SK-N-SH treated with all-trans-retinoic acid at 6 μM for 48 hours (cell line): Measurements from ENCODE around the gene FRAS1.

Experiments used
- ATAC-seq: fragments of 200-7000 bp; cut with Tn5 transposase; 3 replicates; pipeline ENCODE4 v1.9.1; 2020; ENCODE audit warnings: mild to moderate bottlenecking, moderate library complexity
- BACH2 ChIP-seq: fragments of 250-450 bp; sonication (Bioruptor Pico); IDR thresholded peaks from 2 replicates; pipeline ENCODE4 v1.9.0; 2021; ENCODE audit warnings: mild to moderate bottlenecking, borderline replicate concordance
- CREB5 ChIP-seq: fragments of 250-450 bp; sonication (Bioruptor Pico); IDR thresholded peaks from 2 replicates; pipeline ENCODE4 v1.5.1; 2020; ENCODE audit warnings: low read depth, mild to moderate bottlenecking, moderate library complexity
- CSDC2 ChIP-seq: fragments of 250-450 bp; sonication (Bioruptor Pico); IDR thresholded peaks from 2 replicates; pipeline ENCODE4 v1.5.0; 2020; ENCODE audit warnings: mild to moderate bottlenecking, moderate library complexity
- ESRRG ChIP-seq: fragments of 250-450 bp; sonication (Bioruptor Pico); IDR thresholded peaks from 2 replicates; pipeline ENCODE4 v1.6.1; 2021; ENCODE audit warnings: mild to moderate bottlenecking
- GLIS3 ChIP-seq: fragments of 250-450 bp; sonication (Bioruptor Pico); IDR thresholded peaks from 2 replicates; pipeline ENCODE4 v1.5.0; 2020; ENCODE audit warnings: mild to moderate bottlenecking, moderate library complexity
- ISL1 ChIP-seq: fragments of 250-450 bp; sonication (Bioruptor Pico); IDR thresholded peaks from 2 replicates; pipeline ENCODE4 v2.1.2; 2022; ENCODE audit warnings: mild to moderate bottlenecking, moderate library complexity
- OSR1 ChIP-seq: fragments of 250-450 bp; sonication (Bioruptor Pico); IDR thresholded peaks from 2 replicates; pipeline ENCODE4 v1.8.0; 2022; ENCODE audit warnings: moderate library complexity, mild to moderate bottlenecking, inconsistent platforms
- PATZ1 ChIP-seq: fragments of 250-450 bp; sonication (Bioruptor Pico); IDR thresholded peaks from 2 replicates; pipeline ENCODE4 v1.8.0; 2020; ENCODE audit warnings: mild to moderate bottlenecking, moderate library complexity, borderline replicate concordance
- POU6F1 ChIP-seq: fragments of 250-450 bp; sonication (Bioruptor Pico); IDR thresholded peaks from 2 replicates; pipeline ENCODE4 v1.8.0; 2021; ENCODE audit warnings: low read depth, mild to moderate bottlenecking, moderate library complexity, borderline replicate concordance
- PPARA ChIP-seq: fragments of 250-450 bp; sonication (Bioruptor Pico); IDR thresholded peaks from 2 replicates; pipeline ENCODE4 v1.5.0; 2020; ENCODE audit warnings: mild to moderate bottlenecking, borderline replicate concordance
- RARB ChIP-seq: fragments of 250-450 bp; sonication (Bioruptor Pico); IDR thresholded peaks from 2 replicates; pipeline ENCODE4 v1.8.0; 2021; ENCODE audit warnings: mild to moderate bottlenecking, moderate library complexity
- TSHZ2 ChIP-seq: fragments of 250-450 bp; sonication (Bioruptor Pico); IDR thresholded peaks from 2 replicates; pipeline ENCODE4 v1.5.0; 2020; ENCODE audit warnings: mild to moderate bottlenecking, moderate library complexity
- ZC3H10 ChIP-seq: fragments of 250-450 bp; sonication (Bioruptor Pico); IDR thresholded peaks from 2 replicates; pipeline ENCODE4 v1.5.1; 2021; ENCODE audit warnings: mild to moderate bottlenecking, moderate library complexity
- ZFP3 ChIP-seq: fragments of 250-450 bp; sonication (Bioruptor Pico); IDR thresholded peaks from 2 replicates; pipeline ENCODE4 v1.5.0; 2020; ENCODE audit warnings: mild to moderate bottlenecking, moderate library complexity
- ZFP30 ChIP-seq: fragments of 450-650 bp; formaldehyde crosslinking; IDR thresholded peaks from 2 replicates; pipeline ENCODE4 v1.5.0; 2022; ENCODE audit warnings: mild to moderate bottlenecking, moderate library complexity
- ZNF565 ChIP-seq: fragments of 450-650 bp; formaldehyde crosslinking; conservative IDR thresholded peaks from 2 replicates; pipeline ENCODE4 v1.5.0; 2020; ENCODE audit warnings: low read depth, mild to moderate bottlenecking, moderate library complexity
- ZNF70 ChIP-seq: fragments of 450-650 bp; formaldehyde crosslinking; IDR thresholded peaks from 2 replicates; pipeline ENCODE4 v1.5.0; 2020; ENCODE audit warnings: mild to moderate bottlenecking, moderate library complexity
- ZNF8 ChIP-seq: fragments of 450-650 bp; formaldehyde crosslinking; IDR thresholded peaks from 2 replicates; pipeline ENCODE4 v1.5.0; 2020; ENCODE audit warnings: mild to moderate bottlenecking, moderate library complexity
- TF ChIP-seq, protein P1 (sequence below): fragments of 250-450 bp; sonication (Bioruptor Pico); IDR thresholded peaks from 2 replicates; pipeline ENCODE4 v1.5.1; 2021; ENCODE audit warnings: mild to moderate bottlenecking, moderate library complexity

The FRAS1 gene

DNA sequence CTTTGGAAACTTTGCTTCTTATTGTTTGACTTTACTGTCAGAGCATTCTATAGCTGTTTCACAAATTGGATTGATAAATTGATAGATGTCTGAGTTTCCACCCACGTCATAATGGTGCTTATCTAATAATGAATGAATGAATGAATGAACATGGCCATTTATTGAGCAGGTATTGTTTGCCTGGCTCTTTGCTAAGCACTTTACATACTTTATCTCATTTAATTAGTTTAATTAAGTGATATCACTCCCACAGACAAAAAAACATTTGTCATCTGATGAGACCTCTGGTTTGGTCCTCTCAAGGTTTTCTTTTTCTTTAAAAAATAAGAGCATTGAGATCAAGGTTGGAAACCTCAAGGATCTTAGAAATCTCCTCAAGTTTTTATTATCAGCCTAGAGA lies 2.8 kb downstream of the FRAS1 start:
- TF ChIP-seq ZC3H10 = no peak
- TF ChIP-seq PPARA = no peak
- no peak for TF ChIP-seq OSR1 (CRISPR knock-in tag)
- TF ChIP-seq GLIS3 (CRISPR knock-in tag) = no peak
- TF ChIP-seq ZNF70 (CRISPR knock-in tag) = no peak
- ATAC-seq = no peak

GRCh38 chr4:78061939-78062570 lies 4.9 kb downstream of the FRAS1 start:
- TF ChIP-seq ESRRG (CRISPR knock-in tag) (no peak), TSHZ2 (CRISPR knock-in tag) (no peak), BACH2 (CRISPR knock-in tag) (no peak)
- TF ChIP-seq, all 23 proteins: peak for 0
- ATAC-seq = no peak

DNA sequence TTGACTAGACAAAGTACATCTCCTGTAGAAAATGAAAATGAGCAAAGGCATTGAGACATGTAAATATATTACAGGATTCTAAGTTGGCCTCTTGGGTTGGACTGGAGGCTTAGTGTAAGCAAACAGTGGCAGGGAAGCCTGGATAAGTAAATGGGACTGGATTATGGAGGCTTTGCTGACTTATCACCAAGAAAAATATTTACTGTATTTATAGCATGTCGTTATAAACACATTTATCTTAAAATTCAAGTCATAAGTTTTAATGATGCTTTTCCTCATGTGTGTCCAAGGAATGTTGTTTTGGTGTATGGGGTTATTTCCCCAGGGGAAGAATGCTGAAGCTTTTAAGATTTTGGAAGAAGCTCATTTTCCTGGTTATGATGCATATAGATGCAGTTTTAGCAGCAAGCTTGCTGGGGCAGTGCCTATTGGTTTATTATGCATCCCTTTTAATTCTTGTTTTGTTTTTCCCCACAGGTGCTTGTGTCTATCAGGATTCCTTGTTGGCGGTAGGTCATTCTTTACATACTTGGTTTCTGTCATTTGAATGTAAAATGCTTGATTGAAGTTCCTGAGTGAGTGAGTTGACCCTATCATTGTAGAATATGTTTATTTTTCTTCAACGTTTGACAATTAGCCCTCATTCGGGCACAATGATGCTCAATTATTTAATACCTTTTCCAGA lies 8.5 kb downstream of the FRAS1 start:
- no peak for ATAC-seq
- no peak for TF ChIP-seq CSDC2
- TF ChIP-seq ZNF565 (CRISPR knock-in tag) = no peak
- no peak for TF ChIP-seq RARB (CRISPR knock-in tag)
- no peak for TF ChIP-seq ZFP30
- TF ChIP-seq ZNF70 (CRISPR knock-in tag) = no peak
- TF ChIP-seq, protein P1, sequence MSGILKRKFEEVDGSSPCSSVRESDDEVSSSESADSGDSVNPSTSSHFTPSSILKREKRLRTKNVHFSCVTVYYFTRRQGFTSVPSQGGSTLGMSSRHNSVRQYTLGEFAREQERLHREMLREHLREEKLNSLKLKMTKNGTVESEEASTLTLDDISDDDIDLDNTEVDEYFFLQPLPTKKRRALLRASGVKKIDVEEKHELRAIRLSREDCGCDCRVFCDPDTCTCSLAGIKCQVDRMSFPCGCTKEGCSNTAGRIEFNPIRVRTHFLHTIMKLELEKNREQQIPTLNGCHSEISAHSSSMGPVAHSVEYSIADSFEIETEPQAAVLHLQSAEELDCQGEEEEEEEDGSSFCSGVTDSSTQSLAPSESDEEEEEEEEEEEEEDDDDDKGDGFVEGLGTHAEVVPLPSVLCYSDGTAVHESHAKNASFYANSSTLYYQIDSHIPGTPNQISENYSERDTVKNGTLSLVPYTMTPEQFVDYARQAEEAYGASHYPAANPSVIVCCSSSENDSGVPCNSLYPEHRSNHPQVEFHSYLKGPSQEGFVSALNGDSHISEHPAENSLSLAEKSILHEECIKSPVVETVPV (CRISPR knock-in tag) = no peak
- no peak for TF ChIP-seq POU6F1 (CRISPR knock-in tag)
- no peak for TF ChIP-seq ZFP3 (CRISPR knock-in tag)
- TF ChIP-seq CREB5 (CRISPR knock-in tag) = no peak
- no peak for TF ChIP-seq BACH2 (CRISPR knock-in tag)
- no peak for TF ChIP-seq ZC3H10
- no peak for TF ChIP-seq ZNF8
- TF ChIP-seq PPARA = no peak
- no peak for TF ChIP-seq GLIS3 (CRISPR knock-in tag)
- no peak for TF ChIP-seq PATZ1 (CRISPR knock-in tag)
- TF ChIP-seq, all 23 proteins: peak for 0

- peak; percentile 48 for ATAC-seq
- 0 out of 2 replicates have a peak, but pooled peaks have one; percentile 8 for TF ChIP-seq ISL1 (CRISPR knock-in tag)
- TF ChIP-seq, protein P1 (CRISPR knock-in tag) = no peak
- no peak for TF ChIP-seq ZC3H10
- no peak for TF ChIP-seq ZFP30
- TF ChIP-seq BACH2 (CRISPR knock-in tag) = no peak
- no peak for TF ChIP-seq POU6F1 (CRISPR knock-in tag)
- no peak for TF ChIP-seq PATZ1 (CRISPR knock-in tag)
- TF ChIP-seq GLIS3 (CRISPR knock-in tag) = no peak
- no peak for TF ChIP-seq OSR1 (CRISPR knock-in tag)
Observed at GRCh38 chr4:78068481-78068880, 11.4 kb downstream of the FRAS1 start.
